Fibroblast of the conjunctiva (primary cell): Measurements from ENCODE around the gene KAZN.

Source experiments
- DNase-seq: peaks from one replicate; pipeline ENCODE4 v3.0.0-alpha.2; 2010; ENCODE audit warnings: low read depth

KAZN gene

DNA sequence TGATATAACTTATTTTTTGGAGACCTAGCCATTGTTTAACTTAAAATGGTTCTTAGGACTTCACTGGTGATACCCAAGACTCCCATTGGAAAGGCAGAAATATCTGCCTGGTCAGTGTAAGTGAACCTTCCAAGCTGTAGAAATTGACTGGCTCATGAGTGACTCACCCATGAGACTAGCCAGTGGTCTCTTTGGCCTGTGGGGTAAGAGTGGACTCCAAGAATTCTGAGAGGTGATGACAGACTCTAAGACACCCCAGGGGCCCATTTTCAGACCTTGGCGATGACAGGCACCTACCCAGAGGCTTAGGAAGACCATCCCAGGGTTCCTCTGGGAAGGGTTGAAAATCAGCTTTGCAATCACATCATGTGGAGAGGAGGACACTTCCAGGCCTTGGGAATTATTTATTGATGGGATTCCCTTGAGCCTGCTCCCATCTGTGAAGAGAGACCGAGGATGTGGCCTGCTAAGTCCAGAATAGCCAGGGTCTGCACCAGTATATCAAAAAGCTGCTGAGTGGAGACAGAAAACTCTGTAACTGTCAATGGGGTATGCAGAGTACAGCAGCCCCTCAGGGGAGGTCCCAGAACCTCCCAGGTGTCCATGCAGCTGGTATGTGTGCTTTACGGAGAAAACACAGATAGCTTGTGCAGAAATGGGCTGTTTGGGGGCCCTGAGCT lies 78.9 kb downstream of the KAZN start:
- DNase-seq, result no peak

DNA sequence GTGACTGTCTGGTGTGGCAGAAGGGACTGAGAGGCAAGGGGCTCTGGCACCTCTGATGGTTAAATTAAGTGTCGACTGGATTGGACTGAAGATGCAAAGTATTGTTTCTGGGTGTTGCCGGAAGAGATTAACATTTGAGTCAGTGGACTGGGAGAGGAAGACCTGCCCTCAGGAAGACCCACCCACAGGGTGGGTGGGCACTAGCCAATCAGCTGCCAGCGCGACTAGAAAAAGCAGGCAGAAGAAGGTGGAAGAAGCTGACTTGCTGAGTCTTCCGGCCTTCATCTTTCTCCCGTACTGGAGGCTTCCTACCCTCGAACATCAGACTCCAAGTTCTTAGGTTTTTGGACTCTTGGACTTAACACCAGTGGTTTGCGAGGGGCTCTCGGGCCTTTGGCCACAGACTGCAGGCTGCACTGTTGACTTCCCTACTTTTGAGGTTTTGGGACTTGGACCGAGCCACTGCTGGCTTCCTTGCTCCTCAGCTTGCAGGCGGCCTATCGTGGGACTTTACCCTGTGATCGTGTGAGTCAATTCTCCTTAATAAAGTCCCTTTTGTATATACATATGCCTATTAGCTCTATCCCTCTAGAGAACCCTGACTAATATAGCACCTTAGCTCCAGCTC lies 79.6 kb downstream of the KAZN start:
- DNase-seq, result no peak

DNA sequence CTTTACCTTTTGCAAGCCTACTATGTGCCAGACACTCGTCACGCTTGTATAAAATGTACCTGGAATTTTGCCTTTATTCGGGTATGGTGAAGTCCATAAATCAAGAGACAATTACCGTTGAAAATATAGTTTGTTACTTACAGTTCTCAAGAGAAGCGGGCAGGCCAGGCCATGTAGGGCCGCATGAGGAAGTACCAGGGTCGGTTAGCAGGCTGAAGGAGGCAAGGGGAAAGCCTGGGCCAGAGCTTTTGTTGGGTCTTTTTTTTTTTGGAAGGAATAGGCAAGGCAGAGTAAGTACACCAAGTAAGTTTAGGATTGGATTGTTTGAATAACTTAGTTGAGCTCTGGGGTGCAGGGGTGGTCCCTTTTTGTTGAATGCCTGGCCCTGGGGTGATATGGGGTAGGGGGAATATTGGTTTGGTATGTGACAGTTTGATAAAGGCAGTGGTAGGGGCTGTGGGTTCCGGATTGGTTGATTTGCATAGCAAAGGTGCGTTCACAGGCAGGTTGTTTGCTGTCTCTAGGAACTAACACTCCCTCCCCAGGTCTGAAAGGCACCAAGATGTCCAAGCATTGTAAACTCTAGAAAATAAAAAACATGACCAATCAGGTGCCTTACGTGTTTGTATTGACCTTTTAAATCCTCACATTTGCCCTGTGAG lies 80.7 kb downstream of the KAZN start:
- no peak for DNase-seq

DNA sequence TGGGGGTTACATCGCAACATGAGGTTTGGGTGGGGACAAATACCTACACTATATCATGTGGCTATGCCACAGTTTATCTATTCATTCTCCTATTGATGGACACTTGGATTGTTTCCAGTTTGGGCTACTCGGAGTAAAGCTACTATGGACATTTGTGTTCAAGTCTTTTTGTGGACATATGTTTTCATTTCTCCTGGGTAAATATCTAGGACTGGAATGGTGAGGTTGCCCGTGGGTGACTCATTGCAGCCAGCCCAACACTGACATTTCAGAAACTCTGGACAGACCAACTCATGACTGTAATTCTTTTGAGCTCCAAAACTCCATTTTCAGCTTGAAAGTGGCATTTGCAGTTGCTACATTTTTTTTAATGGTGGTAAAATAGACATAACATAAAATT lies 82.7 kb downstream of the KAZN start:
- DNase-seq, result no peak

DNA sequence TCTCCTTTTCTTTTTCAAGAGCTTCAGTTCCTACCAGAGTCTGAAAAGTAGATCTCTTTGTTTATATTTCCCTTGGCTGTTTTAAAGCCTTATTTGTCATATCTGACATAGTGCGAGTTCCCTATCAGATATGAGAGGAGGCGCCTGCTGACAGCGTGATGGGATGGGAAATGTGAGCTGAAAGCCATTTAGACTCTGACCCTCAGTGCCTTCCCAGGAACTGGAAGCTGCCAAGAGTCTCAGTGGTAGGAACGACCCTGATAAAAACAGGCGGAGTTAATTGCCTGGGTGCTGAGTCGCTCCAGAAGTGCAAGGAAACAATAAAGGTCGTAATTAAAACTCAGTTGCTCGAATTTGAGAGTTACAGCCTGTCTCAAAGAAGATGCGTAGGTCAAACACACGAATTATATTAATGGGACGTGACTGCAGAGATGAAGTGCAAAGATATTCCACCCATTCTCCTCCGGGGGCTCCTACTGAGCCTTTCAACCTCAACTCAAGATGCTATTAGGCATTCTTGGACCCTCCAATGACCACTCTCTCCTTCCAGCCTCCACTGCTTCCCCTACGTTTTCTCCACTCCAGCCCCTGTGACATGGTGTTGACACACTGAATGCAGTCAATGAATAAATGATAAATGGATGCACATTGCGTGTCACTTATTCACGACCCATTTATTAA lies 84.6 kb downstream of the KAZN start:
- DNase-seq, result no peak

DNA sequence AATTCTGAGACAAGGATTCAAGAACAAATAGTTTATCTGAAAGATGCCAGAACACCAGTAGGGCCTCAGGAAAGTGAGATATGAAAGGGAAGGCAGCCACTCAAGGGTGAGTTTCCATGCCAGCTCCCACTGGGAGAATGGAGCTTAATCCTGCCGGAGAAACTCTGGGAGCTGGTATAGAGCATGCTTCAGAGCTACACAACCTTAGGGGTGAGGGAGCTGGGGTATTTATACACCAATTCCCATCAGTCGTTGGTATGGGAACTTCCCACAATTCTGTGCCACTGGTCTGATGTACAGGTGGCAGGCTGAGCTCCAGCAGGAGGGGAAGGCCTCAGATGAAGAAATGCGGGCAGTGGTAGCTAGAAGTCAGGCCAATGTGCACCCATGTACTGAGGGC lies 86.6 kb downstream of the KAZN start:
- no peak for DNase-seq

DNA sequence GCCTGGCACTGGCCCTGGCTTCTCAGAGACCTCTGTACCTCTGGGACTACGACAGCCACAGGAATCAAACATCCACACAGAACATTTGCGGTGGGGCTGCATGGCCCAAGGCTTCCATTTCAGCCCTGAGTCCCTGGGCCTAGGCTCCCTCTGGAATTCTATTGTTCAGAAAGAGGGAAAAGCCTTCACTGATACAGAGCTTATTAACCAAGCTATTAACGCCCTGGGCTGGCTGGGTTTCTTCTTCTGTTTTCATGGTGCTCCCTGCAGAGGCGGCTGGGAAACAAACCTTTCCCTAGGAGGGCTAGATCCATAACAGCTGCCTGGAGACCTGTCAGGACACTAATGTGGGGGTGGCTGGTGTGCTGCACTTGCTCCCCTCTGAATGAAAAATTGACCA lies 88.2 kb downstream of the KAZN start:
- no peak for DNase-seq

DNA sequence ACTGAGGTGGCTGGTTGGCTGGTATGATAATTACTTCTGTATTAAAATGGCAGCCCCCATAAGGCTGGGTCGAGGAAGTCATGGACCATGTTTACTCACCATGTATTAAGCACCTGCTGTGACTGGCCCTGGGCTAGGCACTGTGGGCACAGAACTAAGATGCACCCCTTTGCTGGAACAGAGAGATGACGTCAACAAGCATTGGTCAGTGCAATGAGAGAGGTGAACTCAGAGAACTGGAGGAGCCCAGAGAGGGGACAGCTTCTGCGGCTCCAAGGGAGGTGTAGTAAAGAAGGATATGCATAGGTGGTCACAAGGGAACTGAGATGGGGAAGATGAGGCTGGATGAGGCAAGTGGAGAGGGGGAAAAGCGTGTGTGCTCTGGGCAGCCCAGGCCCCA lies 88.7 kb downstream of the KAZN start:
- DNase-seq, result no peak

DNA sequence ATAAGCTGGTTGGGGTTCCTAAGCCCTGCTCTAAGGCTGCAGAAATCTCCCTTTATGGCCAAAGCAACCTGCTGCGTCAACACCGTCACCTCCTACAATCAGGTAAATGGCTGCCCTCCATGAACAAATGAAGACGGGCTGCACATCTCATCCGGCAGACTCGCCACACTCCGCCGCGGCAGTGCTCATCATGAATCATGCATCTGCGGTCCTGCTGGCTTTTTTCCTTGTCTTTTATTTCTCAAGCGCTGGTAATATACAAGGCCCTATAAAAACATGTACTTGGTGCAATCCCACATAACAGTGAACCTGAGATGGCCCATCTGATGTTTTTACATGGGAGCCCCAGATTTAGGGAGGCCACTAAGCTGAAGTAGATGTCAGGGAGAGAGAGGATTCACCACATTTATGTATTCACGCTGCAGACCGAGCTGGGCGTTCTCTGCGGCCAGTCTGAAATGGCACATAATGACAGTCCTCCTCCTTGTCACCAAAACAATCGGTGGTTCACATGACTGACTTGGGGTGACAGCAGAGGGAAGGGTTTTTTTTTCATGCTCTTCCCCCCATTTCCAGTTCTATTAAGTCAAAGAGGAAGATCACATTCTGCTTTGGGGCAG lies 91.6 kb downstream of the KAZN start:
- no peak for DNase-seq

DNA sequence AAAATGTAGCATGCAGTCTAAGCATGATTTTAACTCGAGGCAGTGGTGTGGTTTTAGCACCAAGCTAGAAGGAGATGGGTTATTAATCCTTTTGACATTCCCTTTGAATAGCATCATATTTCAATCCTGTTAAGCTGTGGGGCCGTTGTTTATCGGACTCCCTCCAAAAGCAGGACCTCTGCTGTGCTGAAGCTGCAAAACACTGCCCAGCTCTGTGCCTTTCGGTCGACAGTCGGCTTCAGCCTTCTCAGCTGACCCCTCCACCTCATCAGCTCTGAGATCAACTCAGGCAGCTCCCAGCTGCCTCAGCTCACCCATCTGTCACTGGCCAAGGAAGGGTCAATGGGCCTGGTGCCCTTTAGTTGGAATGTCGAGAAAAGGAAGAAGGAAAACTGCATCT lies 95.5 kb downstream of the KAZN start:
- DNase-seq, result no peak

DNA sequence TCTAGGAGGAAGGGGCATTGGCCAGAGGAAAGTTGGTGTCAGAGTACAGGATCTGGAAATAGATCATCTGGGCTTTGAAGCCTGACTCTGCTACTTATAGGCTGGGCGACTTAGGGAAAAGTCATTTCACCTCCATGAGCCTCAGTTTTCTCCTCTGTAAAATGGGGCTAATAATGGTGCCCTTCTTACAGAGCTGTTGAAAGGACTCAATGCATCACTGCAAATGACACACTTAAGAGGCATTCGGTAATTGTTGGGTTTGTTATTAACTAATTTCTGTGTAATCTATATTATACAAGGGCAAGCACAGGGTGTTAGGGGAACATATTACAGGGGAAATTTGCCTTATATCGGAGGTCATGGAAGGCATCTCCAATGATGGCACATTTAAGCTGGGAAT lies 96.1 kb downstream of the KAZN start:
- no peak for DNase-seq

DNA sequence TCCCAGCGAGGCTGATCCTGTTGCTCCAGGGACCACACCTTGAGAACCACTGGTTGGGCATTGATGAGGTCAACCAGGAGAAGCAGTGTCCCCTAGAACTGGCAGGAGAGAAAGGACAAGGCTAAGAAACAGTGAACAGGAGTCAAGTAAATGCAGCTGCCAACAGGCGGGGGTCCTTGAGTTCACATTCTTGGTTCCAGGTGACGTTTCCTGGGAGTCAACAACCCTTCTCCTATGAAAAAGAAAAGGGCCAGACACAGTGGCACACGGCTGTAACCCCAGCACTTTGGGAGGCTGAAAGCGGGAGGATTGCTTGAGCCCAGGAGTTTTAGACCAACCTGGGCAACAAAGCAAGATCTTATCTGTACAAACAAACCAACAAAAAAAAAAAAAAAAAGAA lies 98.3 kb downstream of the KAZN start:
- DNase-seq, result no peak

DNA sequence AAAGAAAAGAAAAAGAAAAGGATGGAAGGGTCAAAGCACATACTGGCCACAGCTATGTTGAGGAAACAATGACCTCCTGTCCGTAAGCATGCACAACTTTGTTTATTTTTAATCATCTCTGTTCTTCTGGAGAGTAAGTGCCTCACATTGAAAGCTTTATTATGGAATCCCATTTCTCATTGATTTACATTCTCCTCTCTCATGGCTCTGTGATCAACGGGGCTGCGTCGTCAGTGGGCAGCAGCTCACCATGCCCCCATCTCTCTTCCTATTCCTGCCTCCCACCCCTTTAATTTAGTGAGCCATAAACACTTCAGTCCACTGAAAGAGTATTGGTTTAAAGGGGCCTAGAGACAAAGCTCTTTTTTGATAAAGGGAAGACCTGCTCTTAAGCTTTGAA lies 98.9 kb downstream of the KAZN start:
- no peak for DNase-seq

DNA sequence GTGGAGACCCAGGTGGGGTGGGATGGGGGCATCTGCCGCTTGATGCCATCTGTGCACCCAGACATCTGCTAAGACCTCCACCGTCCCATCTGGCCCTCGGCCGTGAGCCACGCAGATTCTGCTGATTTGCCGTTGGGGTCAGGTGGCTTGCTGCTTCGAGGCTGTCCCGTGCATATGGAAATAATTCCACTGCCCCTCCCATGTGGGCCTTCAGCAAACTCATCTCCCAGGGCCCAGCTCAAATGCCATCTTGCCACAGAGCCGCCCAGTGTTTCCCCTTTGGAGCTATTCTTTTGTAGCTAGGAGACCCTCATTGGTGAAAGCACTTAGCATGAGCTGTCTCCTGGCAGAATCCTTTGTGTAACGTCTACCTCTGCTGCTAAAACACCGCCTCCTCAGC lies 99.8 kb downstream of the KAZN start:
- DNase-seq, result no peak

DNA sequence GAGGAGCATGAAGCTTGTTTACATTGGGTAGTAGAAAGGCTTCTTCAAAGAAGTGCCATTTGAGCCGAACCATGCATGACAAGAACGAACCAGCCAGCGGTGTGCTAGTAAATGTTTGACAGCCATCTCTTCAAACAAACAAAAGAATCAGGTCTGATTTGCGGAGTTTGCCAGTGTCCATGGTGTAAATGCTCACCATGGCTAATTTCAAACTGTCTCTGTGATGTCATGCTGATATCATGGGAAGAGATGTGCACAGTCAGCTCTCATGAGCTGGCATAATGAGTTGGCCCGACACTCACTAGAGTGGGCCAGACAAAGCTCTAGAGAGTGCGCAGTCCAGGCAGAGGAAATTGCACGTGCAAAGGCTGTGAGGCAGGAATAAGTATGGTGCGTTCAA lies 101.1 kb downstream of the KAZN start:
- DNase-seq, result no peak

DNA sequence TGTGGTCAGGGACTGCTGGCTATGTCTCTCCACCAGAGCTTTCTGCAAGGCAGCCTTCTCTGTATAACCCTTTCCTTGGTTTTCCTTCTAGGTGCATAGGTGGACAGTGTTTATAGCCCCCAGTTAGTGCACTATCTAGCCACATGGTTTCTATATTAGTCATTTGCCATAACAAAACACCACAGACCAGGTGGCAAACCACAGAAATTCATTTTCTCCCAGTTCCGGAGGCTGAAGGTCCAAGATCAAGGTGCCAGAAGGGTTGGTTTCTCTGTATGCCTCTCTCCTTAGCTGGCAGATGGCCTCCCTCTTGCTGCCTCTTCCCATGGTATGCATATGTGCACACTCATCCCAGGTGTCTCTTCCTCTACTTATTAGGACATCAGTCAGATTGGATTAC lies 106.4 kb downstream of the KAZN start:
- DNase-seq, result no peak

DNA sequence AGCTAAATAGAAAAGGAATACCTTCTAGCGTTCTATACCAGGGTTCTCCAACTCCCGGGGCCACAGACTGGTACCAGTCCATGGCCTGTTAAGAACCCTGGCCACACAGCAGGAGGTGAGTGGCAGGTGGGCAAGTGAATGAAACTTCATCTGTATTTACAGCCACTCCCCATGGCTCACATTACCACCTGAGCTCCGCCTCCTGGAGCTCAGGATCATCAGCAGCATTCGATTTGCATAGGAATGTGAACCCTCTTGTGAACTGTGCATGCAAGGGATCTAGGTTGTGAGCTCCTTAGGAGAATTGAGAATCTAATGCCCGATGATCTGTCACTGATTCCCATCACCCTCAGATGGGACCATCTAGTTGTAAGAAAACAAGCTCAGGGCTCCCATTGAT lies 107.3 kb downstream of the KAZN start:
- DNase-seq, result no peak

DNA sequence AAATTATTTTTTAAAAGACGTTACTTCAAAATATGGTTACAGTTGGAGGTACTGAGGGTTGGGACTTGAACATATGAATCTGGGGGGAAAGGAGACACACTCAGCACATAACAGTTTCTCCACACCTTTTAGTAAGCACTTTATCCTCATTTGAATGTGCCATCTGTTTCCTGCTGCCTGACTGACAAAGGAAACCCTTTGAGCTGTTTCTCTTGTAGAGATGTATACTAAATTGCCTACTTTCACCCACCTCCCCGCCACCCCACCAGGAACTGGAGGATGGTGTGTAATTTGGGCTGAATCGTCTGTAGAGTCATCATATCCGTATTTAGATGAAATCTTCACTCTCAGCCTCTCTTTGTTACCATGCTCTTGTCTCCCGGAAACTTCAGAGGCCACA lies 108.1 kb downstream of the KAZN start:
- no peak for DNase-seq

DNA sequence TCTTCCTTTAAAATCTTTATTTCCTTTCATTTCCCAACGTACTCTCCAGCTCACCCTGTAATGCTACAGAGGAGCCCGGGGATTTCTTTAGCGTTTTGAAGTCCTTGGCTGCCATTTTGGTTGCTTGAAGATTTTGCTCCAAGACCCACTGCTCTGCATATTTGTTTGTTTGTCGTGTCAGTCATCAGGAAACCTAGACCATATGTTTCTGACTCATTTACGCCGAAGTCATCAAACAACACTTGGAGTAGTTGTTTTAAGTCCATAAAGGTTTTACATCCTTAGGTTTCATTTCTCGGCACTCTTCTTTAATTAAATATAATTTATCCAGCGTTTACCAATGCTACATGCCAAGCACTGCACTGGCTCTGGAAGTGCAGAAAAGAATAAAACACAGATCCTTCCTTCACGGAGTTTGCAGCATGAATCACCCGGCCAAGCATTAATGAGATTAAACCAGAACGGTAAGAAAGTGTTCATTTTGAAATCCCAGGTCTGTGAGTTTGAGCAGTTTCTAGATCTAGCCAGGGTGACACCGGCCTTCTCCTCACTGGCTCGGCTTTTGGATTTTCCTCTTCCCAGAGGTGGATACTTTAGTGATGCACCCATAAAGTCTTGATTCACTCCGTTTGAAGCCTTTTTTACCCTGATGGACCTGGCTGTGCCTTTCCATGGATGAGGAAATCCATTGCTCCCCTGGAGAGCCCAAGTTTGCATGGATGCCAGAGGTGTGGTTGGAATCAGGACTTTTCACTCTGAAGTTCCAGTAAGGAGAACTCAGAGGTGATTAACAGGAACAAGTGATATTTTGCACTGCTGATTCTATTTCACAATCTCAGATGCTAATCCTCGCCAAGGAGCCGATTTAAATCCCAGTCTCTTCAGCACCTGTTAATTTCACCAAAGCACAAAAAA lies 109.3 kb downstream of the KAZN start:
- no peak for DNase-seq

DNA sequence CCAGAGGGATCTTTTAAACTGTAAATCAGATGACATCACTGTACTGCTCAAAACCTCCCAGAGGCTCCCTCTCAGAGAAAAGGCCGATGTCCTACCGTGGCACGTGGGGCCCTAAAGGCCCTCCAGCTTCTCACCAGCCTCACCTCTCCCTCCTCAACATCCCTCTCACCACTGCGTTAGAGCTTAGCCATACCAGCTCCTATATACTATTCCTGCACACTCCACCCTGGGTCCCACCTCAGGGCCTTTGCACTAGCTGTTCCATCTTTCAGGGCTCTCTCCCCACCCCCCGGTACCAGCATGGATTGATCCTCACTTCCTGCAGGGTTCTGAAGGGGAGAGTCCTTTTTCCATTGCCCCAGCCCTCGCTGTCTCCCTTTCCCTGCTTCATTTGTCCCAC lies 111.8 kb downstream of the KAZN start:
- no peak for DNase-seq

DNA sequence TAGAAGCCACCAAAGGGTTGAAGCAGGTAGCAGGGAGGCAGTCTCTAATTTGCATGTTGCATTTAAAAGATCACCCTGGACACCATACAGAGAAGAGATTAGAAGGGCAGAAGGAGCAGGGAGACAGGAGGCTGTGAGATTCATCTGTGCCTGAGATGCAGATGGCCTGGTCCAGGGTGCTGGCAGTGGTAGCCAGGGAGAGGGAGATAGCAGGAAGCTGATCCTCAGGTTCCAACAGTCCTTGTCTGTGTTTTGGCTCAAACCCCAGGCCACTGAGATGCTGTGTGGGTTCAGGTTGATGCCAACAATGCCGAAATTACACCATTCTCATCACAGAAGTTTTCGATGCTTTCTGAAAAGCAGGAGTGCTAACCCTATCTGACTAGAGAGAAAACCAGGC lies 113.7 kb downstream of the KAZN start:
- no peak for DNase-seq

DNA sequence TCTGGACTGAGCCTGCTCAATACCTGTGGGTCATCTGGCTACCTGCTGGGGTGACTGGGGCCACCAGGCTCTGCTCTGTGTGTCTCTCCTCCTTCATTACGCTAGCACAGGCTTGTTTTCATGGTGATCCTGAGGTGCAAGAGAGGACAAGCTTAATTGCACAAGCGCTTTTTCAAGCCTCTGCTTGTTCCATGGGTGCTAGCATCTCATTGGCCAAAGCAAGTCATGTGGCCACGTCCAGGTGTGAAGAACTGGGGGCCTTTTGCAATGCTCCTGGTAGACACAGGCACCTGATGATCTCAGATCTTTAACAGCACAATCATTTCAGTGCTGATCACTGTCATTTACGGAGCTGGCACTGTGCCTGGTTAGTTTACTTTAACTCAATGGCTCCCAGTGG lies 114.6 kb downstream of the KAZN start:
- no peak for DNase-seq
